Measurements from ENCODE around the gene FOSB. TPM values are rescaled to one million over a fixed set of nuclear protein-coding genes. Genes with fewer than 3 reads are reported as not detected.

The FOSB gene
- total and polyA plus RNA-seq, 9 of the 15 experiments (the other 6 are each of a cell fraction or from before 2014, with no cell fraction given) = 0.11 to 2.7 (median 0.73) TPM

- Histone ChIP-seq H3K27ac (ENCODE audit: extremely low read depth, low read depth, low read length) (no peak overlapping the region), H2AFZ (ENCODE audit: low read depth, low read length) (no peak overlapping the region), H3K4me2 (ENCODE audit: insufficient read depth, low read length) (no peak overlapping the region), H3K27me3 (ENCODE audit: control insufficient read depth in 2 of 2, insufficient read depth in 2 of 2, low read length in 2 of 2) (peaks cover 3 to 16% of the 10 kb centered on the region in 2 experiments; a peak in 3 of 5 replicates), H4K20me1 (replicated peaks; ENCODE audit: control insufficient read depth, insufficient read depth, low read length) (no peaks in the 10 kb centered on the region), H3K4me1 (replicated peaks in 1 of 2; ENCODE audit: control insufficient read depth in 2 of 2, insufficient read depth in 2 of 2, low read length in 2 of 2) (peaks cover 20 to 74% of the 10 kb centered on the region in 2 experiments; a peak in 4 of 5 replicates), H3K36me3 (ENCODE audit: control insufficient read depth, insufficient read depth, low read length) (no peaks in the 10 kb centered on the region), H3K9me3 (replicated peaks; ENCODE audit: control insufficient read depth, insufficient read depth, low read depth, low read length) (no peaks in the 10 kb centered on the region), H3K9me1 (ENCODE audit: control insufficient read depth, insufficient read depth, low read length) (no peaks in the 10 kb centered on the region), H3K79me2 (ENCODE audit: control insufficient read depth, insufficient read depth, low read length) (no peaks in the 10 kb centered on the region), H3K9ac (ENCODE audit: insufficient read depth in 1 of 2, low read depth in 2 of 2, low read length in 2 of 2) (no peak overlapping the region), H3K4me3 (no peak overlapping the region)
- no peak for TF ChIP-seq ZNF263 (CRISPR knock-in tag; IDR thresholded peaks at IDR 0.05; ENCODE audit: borderline replicate concordance)
- TF ChIP-seq ZFP1 (CRISPR knock-in tag; IDR thresholded peaks at IDR 0.05) = no peak
- peak; percentile 7 for TF ChIP-seq KDM5B (IDR thresholded peaks at IDR 0.05; ENCODE audit: insufficient replicate concordance, low read depth, low read length)
- TF ChIP-seq E2F8 (IDR thresholded peaks at IDR 0.05; ENCODE audit: low read depth, partially characterized antibody) = no peak
- DNase-seq (ENCODE audit: extremely low read depth in 1 of 4, low spot score in 3 of 4) (no peak), ATAC-seq (no peak), FAIRE-seq (no peak)
- in situ Hi-C loops (cut with MboI) (no loop called here), intact Hi-C loops (cut with micrococcal nuclease) (no loop called here)
- ChIA-PET CTCF (ENCODE audit: low intra/inter-chr PET ratio) (no interaction called here), POLR2A (interaction anchor here (0.7 to 1.1 kb wide), 3 partner anchors 30 to 119 kb away, joined by 3 read pairs; partner anchors contain the start of gene FOSB)
- BruUV-seq (replicated peaks) = no TSS peak
- WGBS (ENCODE audit: insufficient coverage, low coverage, missing lambda C conversion rate) = 89% methylated on average over 16 of the region's 16 CpGs
Measured at GRCh38 chr19:45497791-45498190, 30.0 kb downstream of the FOSB start.
